Measurements from ENCODE around the gene GPRIN3.

DNA sequence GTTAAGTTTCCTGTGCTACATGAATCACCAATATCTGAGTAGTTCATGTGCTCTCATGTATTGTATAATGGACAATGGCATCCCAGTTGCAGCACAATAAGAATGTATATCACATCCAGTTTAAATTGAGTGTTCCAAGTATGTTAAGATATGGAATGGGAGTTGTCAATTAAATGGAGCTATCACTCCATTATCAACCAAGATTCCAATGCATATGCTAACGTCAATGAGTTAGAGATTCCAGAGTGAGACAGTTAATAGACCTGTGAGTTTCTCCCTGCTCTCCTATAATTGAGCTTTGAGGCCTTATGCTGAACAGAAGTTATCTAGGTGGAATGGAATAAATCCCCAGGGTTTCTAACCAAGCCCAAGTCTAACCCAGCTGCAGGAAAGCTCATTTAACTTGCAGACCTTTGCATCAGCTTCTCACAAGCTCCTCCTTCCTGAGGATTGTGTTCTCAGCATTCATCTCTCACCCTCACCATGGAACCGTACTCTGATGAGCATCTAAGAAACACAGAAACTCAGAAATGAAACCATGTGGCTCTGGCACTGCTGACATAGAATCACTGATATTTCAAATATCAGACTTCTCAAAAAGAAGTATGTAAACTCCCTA is 111.4 kb downstream of the GPRIN3 start:
- TF ChIP-seq, protein P1, sequence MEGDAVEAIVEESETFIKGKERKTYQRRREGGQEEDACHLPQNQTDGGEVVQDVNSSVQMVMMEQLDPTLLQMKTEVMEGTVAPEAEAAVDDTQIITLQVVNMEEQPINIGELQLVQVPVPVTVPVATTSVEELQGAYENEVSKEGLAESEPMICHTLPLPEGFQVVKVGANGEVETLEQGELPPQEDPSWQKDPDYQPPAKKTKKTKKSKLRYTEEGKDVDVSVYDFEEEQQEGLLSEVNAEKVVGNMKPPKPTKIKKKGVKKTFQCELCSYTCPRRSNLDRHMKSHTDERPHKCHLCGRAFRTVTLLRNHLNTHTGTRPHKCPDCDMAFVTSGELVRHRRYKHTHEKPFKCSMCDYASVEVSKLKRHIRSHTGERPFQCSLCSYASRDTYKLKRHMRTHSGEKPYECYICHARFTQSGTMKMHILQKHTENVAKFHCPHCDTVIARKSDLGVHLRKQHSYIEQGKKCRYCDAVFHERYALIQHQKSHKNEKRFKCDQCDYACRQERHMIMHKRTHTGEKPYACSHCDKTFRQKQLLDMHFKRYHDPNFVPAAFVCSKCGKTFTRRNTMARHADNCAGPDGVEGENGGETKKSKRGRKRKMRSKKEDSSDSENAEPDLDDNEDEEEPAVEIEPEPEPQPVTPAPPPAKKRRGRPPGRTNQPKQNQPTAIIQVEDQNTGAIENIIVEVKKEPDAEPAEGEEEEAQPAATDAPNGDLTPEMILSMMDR (conservative IDR thresholded peaks at IDR 0.05; ENCODE audit: low read depth, low read length), result no peak
- no peak for TF ChIP-seq EZH2 (IDR thresholded peaks at IDR 0.05; ENCODE audit: borderline replicate concordance, low read depth, low read length, poor library complexity, severe bottlenecking)

Measured in A673 (cell line).